Keratinocyte (primary cell): ENCODE measurements around the gene DNLZ. TPM values are rescaled to one million over a fixed set of nuclear protein-coding genes. Genes with fewer than 3 reads are reported as not detected.

Experiments
- DNase-seq: peaks from one replicate; pipeline ENCODE4 v3.0.0-alpha.2; 2011; ENCODE audit warnings: low read depth, missing footprints, low spot score
- FAIRE-seq: peaks from 2 replicates; lab custom pipeline; 2011; peaks lifted over from hg19 to GRCh38; lab: Jason Lieb, UNC
- H2AFZ ChIP-seq: 2 replicates; pipeline ENCODE4 v1.6.0; 2012; ENCODE audit warnings: low read length, control low read depth, inconsistent platforms; ENCODE audit not compliant: control insufficient read depth
- H3K27ac ChIP-seq: 2 replicates; pipeline ENCODE4 v1.5.1; 2011; ENCODE audit warnings: low read length; ENCODE audit not compliant: control insufficient read depth, insufficient read depth
- H3K27me3 ChIP-seq: 3 replicates; pipeline ENCODE4 v1.6.0; 2011; ENCODE audit warnings: low read length; ENCODE audit not compliant: control insufficient read depth, insufficient read depth; ENCODE audit errors: extremely low read depth
- H3K36me3 ChIP-seq, 2 experiments: 2 replicates in 1 of 2; 3 replicates in 1 of 2; pipeline ENCODE4 v1.5.1; 2011; ENCODE audit warnings: low read length in 2 of 2, mild to moderate bottlenecking in 1 of 2; ENCODE audit not compliant: control insufficient read depth in 2 of 2, insufficient read depth in 2 of 2; ENCODE audit errors: extremely low read depth in 1 of 2
- H3K4me1 ChIP-seq: 3 replicates; pipeline ENCODE4 v1.5.1; 2011; ENCODE audit warnings: low read length; ENCODE audit not compliant: control insufficient read depth, insufficient read depth; ENCODE audit errors: extremely low read depth
- H3K4me2 ChIP-seq: 3 replicates; pipeline ENCODE4 v1.6.0; 2011; ENCODE audit warnings: low read depth, low read length; ENCODE audit not compliant: control insufficient read depth, insufficient read depth; ENCODE audit errors: extremely low read depth
- H3K4me3 ChIP-seq, 3 experiments: fragments of 200-600 bp in 1 of 3; sonication (generic) in 1 of 3; 2 replicates in 2 of 3; 3 replicates in 1 of 3; pipeline ENCODE4 v1.5.1; 2011 to 2016; ENCODE audit warnings: low read length in 3 of 3, mild to moderate bottlenecking in 3 of 3, control low read depth in 2 of 3, inconsistent platforms in 1 of 3, low read depth in 1 of 3, mixed read lengths in 1 of 3, mixed run types in 1 of 3, moderate library complexity in 1 of 3; ENCODE audit not compliant: control insufficient read depth in 2 of 3, insufficient read depth in 2 of 3; ENCODE audit errors: extremely low read depth in 1 of 3
- H3K79me2 ChIP-seq: 2 replicates; pipeline ENCODE4 v1.6.0; 2012; ENCODE audit warnings: low read length; ENCODE audit not compliant: control insufficient read depth, insufficient read depth
- H3K9ac ChIP-seq: 3 replicates; pipeline ENCODE4 v1.6.0; 2011; ENCODE audit warnings: low read length; ENCODE audit not compliant: control insufficient read depth, insufficient read depth; ENCODE audit errors: extremely low read depth
- H3K9me1 ChIP-seq: 3 replicates; pipeline ENCODE4 v1.6.0; 2011; ENCODE audit warnings: low read length; ENCODE audit not compliant: control insufficient read depth, insufficient read depth; ENCODE audit errors: extremely low read depth
- H3K9me3 ChIP-seq: 2 replicates; pipeline ENCODE4 v1.5.1; 2012; ENCODE audit warnings: low read depth, low read length; ENCODE audit not compliant: control insufficient read depth
- H4K20me1 ChIP-seq: 3 replicates; pipeline ENCODE4 v1.6.0; 2011; ENCODE audit warnings: low read length; ENCODE audit not compliant: control insufficient read depth, insufficient read depth; ENCODE audit errors: extremely low read depth
- EZH2 ChIP-seq: IDR thresholded peaks from one replicate; pipeline ENCODE4 v1.6.1; 2012; ENCODE audit warnings: inconsistent platforms, mild to moderate bottlenecking, low read length, moderate library complexity
- dilution Hi-C: fragments of 300-500 bp; cut with MboI; formaldehyde crosslinking; loops from one replicate; pipeline ENCODE4 v1.7.0; 2020; ENCODE audit warnings: low sequenced_read_pairs; ENCODE audit not compliant: extremely low pct_ligation_motif_present
- polyA plus RNA-seq, 5 experiments: library from polyadenylated mRNA; depleted of rRNA in 3 of 5; stranded (reverse) in 3 of 5; stranded (forward) in 1 of 5; unstranded in 1 of 5; fragments of >200 nt; gene quantifications; 1 replicate in 1 of 5; 2 replicates in 3 of 5; 3 replicates in 1 of 5; pipeline versions ENCODE4 v1.2.1 to v1.2.3, GENCODE V29; 2011 to 2012; ENCODE audit warnings: missing spikeins in 2 of 5, low read depth in 1 of 5, low replicate concordance in 1 of 5
- TF ChIP-seq, protein P1 (sequence below), 3 experiments: IDR thresholded peaks in 1 of 3; conservative IDR thresholded peaks in 1 of 3; optimal IDR thresholded peaks in 1 of 3; 2 replicates in 2 of 3; 3 replicates in 1 of 3; pipeline versions ENCODE3 to v1.5.1; 2011; ENCODE audit warnings: low read length in 3 of 3, mild to moderate bottlenecking in 3 of 3, moderate library complexity in 2 of 3, control low read depth in 1 of 3, inconsistent platforms in 1 of 3; ENCODE audit not compliant: insufficient read depth in 2 of 3; ENCODE audit errors: extremely low read depth in 1 of 3

DNLZ gene
- polyA plus RNA-seq, 1 donor (not counting 4 experiments of a cell fraction or from before 2014, with no cell fraction given): 6.7 TPM

DNA sequence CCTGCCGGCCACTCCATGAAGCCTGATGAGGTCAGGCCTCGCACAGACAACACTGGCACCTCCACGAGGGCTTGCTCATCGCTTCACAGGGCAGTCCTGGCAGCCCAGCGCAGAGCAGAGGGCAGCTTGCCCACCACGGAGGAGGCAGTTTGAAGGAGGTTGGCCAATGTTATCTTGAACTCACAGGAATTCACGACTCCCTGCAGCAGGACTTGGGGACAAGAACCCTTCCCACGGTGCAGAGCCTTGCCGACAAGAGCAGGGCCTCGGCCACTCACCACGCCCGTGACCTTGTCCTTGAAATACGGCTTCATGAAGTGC is 31.4 kb upstream of the DNLZ start:
- Histone ChIP-seq H3K36me3 (peaks cover 54 to 59% of the 10 kb centered on the region in 2 experiments), H3K9me3 (no peaks in the 10 kb centered on the region), H3K9ac (no peak overlapping the region), H4K20me1 (peaks cover 5% of the 10 kb centered on the region), H3K79me2 (peaks cover 37% of the 10 kb centered on the region), H3K4me1 (peaks cover 8% of the 10 kb centered on the region), H2AFZ (no peak overlapping the region), H3K27ac (no peak overlapping the region), H3K27me3 (no peaks in the 10 kb centered on the region), H3K4me2 (no peak overlapping the region), H3K4me3 (no peak overlapping the region), H3K9me1 (peaks cover 4% of the 10 kb centered on the region)
- no peak for TF ChIP-seq EZH2
- TF ChIP-seq, protein P1, sequence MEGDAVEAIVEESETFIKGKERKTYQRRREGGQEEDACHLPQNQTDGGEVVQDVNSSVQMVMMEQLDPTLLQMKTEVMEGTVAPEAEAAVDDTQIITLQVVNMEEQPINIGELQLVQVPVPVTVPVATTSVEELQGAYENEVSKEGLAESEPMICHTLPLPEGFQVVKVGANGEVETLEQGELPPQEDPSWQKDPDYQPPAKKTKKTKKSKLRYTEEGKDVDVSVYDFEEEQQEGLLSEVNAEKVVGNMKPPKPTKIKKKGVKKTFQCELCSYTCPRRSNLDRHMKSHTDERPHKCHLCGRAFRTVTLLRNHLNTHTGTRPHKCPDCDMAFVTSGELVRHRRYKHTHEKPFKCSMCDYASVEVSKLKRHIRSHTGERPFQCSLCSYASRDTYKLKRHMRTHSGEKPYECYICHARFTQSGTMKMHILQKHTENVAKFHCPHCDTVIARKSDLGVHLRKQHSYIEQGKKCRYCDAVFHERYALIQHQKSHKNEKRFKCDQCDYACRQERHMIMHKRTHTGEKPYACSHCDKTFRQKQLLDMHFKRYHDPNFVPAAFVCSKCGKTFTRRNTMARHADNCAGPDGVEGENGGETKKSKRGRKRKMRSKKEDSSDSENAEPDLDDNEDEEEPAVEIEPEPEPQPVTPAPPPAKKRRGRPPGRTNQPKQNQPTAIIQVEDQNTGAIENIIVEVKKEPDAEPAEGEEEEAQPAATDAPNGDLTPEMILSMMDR (optimal IDR thresholded peaks at IDR 0.05 in 1 of 3, IDR thresholded peaks at IDR 0.05 in 1 of 3, conservative IDR thresholded peaks at IDR 0.05 in 1 of 3; ENCODE audit: extremely low read depth in 1 of 3, insufficient read depth in 2 of 3, low read length in 3 of 3): no peak
- dilution Hi-C loops: no loop called here
- no peak for FAIRE-seq
- DNase-seq: no peak

DNA sequence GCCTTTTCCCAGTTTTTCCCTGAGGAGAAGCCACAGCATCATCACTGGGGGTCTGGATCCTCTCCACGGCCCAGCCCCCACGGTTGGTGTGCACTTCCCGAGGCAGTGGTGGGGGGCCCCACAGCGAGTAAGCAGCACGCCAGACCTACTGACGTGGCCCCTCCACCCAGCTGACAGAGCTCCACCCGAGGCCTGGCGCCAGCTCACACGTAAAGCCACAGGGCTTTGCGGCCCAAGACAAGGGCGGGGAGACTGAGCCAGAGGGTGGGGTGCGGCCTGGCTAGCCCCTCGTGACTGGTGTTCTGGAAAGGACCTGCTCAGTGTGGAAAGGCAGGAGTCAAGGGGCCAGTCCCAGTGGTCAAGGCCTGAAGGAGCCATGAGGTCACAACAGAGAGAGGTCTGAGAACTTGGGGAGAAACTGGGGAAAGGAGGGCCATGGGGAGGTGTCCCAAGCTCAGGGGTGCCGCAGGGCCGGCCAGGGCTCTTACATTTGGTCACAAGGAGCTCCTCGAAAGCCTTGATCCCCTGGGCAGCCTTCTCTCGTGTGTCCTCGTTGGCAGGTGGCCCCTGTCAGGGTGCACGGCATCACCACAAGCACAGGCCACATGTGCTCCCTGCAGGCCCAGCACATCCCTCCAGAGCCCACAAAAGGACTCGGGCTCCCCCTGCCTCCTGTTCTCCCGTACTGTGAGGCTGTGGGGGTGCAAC is 30.9 kb upstream of the DNLZ start:
- TF ChIP-seq EZH2: no peak
- TF ChIP-seq, protein P1 (optimal IDR thresholded peaks at IDR 0.05 in 1 of 3, IDR thresholded peaks at IDR 0.05 in 1 of 3, conservative IDR thresholded peaks at IDR 0.05 in 1 of 3; ENCODE audit: extremely low read depth in 1 of 3, insufficient read depth in 2 of 3, low read length in 3 of 3): no peak
- Histone ChIP-seq H3K9ac (no peak overlapping the region), H3K9me3 (no peaks in the 10 kb centered on the region), H2AFZ (no peak overlapping the region), H3K79me2 (peaks cover 32% of the 10 kb centered on the region), H3K4me1 (peaks cover 8% of the 10 kb centered on the region), H3K4me2 (no peak overlapping the region), H4K20me1 (peaks cover 5% of the 10 kb centered on the region), H3K36me3 (peaks cover 59% of the 10 kb centered on the region in 2 experiments), H3K4me3 (no peak overlapping the region), H3K27ac (no peak overlapping the region), H3K27me3 (no peaks in the 10 kb centered on the region), H3K9me1 (peaks cover 4% of the 10 kb centered on the region)
- no peak for FAIRE-seq
- dilution Hi-C loops: no loop called here
- DNase-seq: no peak
